Femur (tissue), 1 donor: ENCODE results near the gene HBZ.
"Not testable (repeated sequence)": the region's sequence is repeated elsewhere in the genome, so short reads cannot be mapped to it uniquely, and the experiment has no call there.

Experiments
- DNase-seq: peaks from one replicate; pipeline ENCODE4 v3.0.0-alpha.2; 2017

Gene HBZ

GRCh38 chr16:152141-153128 lies at the start of gene HBZ:
TSS of gene HBZ (plus strand) at chr16:152644. CDS start at chr16:152910, 266 bp downstream.
- DNase-seq: no peak

GRCh38 chr16:104355-104754 lies 48.1 kb upstream of the HBZ start:
- no peak for DNase-seq

- DNase-seq: peak; percentile 31
Measured at GRCh38 chr16:104928-105327, 47.5 kb upstream of the HBZ start.

- DNase-seq: no peak
Measured at GRCh38 chr16:105521-105920, 46.9 kb upstream of the HBZ start.

- DNase-seq: peak; percentile 74
Measured at GRCh38 chr16:106623-107324, 45.7 kb upstream of the HBZ start.

- DNase-seq: no peak
Measured at GRCh38 chr16:112153-112840, 40.1 kb upstream of the HBZ start.

- DNase-seq: no peak
Measured at GRCh38 chr16:114327-114726, 38.1 kb upstream of the HBZ start.

GRCh38 chr16:116015-116414 lies 36.4 kb upstream of the HBZ start:
- no peak for DNase-seq

GRCh38 chr16:117379-118365 lies 34.8 kb upstream of the HBZ start:
- DNase-seq: peak; percentile 62

GRCh38 chr16:118857-119256 lies 33.6 kb upstream of the HBZ start:
- DNase-seq: no peak

GRCh38 chr16:119295-119694 lies 33.1 kb upstream of the HBZ start:
- DNase-seq: no peak

GRCh38 chr16:119835-120491 lies 32.5 kb upstream of the HBZ start:
- DNase-seq: no peak

- no peak for DNase-seq
Measured at GRCh38 chr16:120756-121155, 31.7 kb upstream of the HBZ start.

- no peak for DNase-seq
Measured at GRCh38 chr16:122361-122760, 30.1 kb upstream of the HBZ start.

- not testable (repeated sequence) for DNase-seq
Measured at GRCh38 chr16:123558-124350, 28.7 kb upstream of the HBZ start.

GRCh38 chr16:125011-125410 lies 27.4 kb upstream of the HBZ start:
- DNase-seq: no peak

GRCh38 chr16:129075-129474 lies 23.4 kb upstream of the HBZ start:
- no peak for DNase-seq

GRCh38 chr16:130533-131173 lies 21.8 kb upstream of the HBZ start:
- DNase-seq: no peak

- no peak for DNase-seq
Measured at GRCh38 chr16:132120-132519, 20.3 kb upstream of the HBZ start.

- DNase-seq: no peak
Measured at GRCh38 chr16:133716-134115, 18.7 kb upstream of the HBZ start.
